PC-3 (cell line): ENCODE measurements around the gene ARHGAP11A. TPM values are rescaled to one million over a fixed set of nuclear protein-coding genes. Genes with fewer than 3 reads are reported as not detected.

Experiments
- ATAC-seq: fragments of 200-7000 bp; cut with Tn5 transposase; 2 replicates; pipeline ENCODE4 v1.9.1; 2020; ENCODE audit warnings: mild to moderate bottlenecking, moderate library complexity
- BruUV-seq: library from RNA; stranded (reverse); fragments of 400-500 nt; replicated peaks from 2 replicates; lab custom pipeline; 2021; lab: Mats Ljungman, UMichigan
- CTCF ChIA-PET: fragments of 300-600 bp; sonication (Branson Sonifier 250); formaldehyde crosslinking; loops from one replicate; lab custom pipeline; 2022; ENCODE audit warnings: antibody characterized with exemption; lab: Charles Lee
- POLR2A ChIA-PET: fragments of 300-600 bp; sonication (Branson Sonifier 250); formaldehyde crosslinking; loops from one replicate; lab custom pipeline; 2022; ENCODE audit warnings: antibody characterized with exemption; ENCODE audit not compliant: unreplicated experiment; lab: Charles Lee
- DNase-seq: peaks from one replicate; pipeline ENCODE4 v3.0.0-alpha.2; 2015
- H2AFZ ChIP-seq: fragments of 300-600 bp; sonication (generic); 2 replicates; pipeline ENCODE4 v1.6.0; 2016; ENCODE audit warnings: antibody characterized with exemption, low read length
- H3F3A ChIP-seq: fragments of 300-600 bp; sonication (generic); one replicate; pipeline ENCODE4 v1.6.0; 2017; ENCODE audit warnings: antibody characterized with exemption, low read length, control low read depth, mild to moderate bottlenecking; ENCODE audit not compliant: unreplicated experiment
- H3K27ac ChIP-seq: fragments of 300-600 bp; sonication (generic); 2 replicates; pipeline ENCODE4 v1.5.1; 2016; ENCODE audit warnings: mild to moderate bottlenecking, low read length
- H3K27me3 ChIP-seq: fragments of 300-600 bp; sonication (generic); 2 replicates; pipeline ENCODE4 v1.6.1; 2016; ENCODE audit warnings: low read length, mixed read lengths
- H3K36me3 ChIP-seq: fragments of 300-600 bp; sonication (generic); 2 replicates; pipeline ENCODE4 v1.6.1; 2016; ENCODE audit warnings: low read depth, mixed run types, low read length, mixed read lengths
- H3K4me1 ChIP-seq: fragments of 300-600 bp; sonication (generic); 2 replicates; pipeline ENCODE4 v1.5.1; 2016; ENCODE audit warnings: low read length; ENCODE audit not compliant: insufficient read depth
- H3K4me2 ChIP-seq: fragments of 300-600 bp; sonication (generic); 2 replicates; pipeline ENCODE4 v1.6.0; 2016; ENCODE audit warnings: low read length
- H3K4me3 ChIP-seq: fragments of 300-600 bp; sonication (generic); 2 replicates; pipeline ENCODE4 v1.5.1; 2016; ENCODE audit warnings: mild to moderate bottlenecking, low read length, mixed read lengths
- H3K79me2 ChIP-seq: fragments of 300-600 bp; sonication (generic); 2 replicates; pipeline ENCODE4 v1.6.1; 2017; ENCODE audit warnings: low read length, mixed read lengths
- H3K9ac ChIP-seq: fragments of 300-600 bp; sonication (generic); 2 replicates; pipeline ENCODE4 v1.6.0; 2016; ENCODE audit warnings: mild to moderate bottlenecking, low read length
- H3K9me2 ChIP-seq: fragments of 300-600 bp; sonication (generic); replicated peaks from 2 replicates; pipeline ENCODE4 v1.6.1; 2016; ENCODE audit warnings: mixed run types, low read length, mixed read lengths
- H3K9me3 ChIP-seq: fragments of 300-600 bp; sonication (generic); 2 replicates; pipeline ENCODE4 v1.6.1; 2016; ENCODE audit warnings: low read length, mixed read lengths
- H4K20me1 ChIP-seq: fragments of 300-600 bp; sonication (generic); 2 replicates; pipeline ENCODE4 v1.6.1; 2016; ENCODE audit warnings: low read length, mixed read lengths
- CTCF ChIP-seq: fragments of 300-600 bp; sonication (generic); conservative IDR thresholded peaks from 2 replicates; pipeline ENCODE4 v1.5.1; 2017; ENCODE audit warnings: antibody characterized with exemption, low read depth, mild to moderate bottlenecking, low read length
- EZH2 ChIP-seq: fragments of 300-600 bp; sonication (generic); IDR thresholded peaks from one replicate; pipeline ENCODE4 v1.6.1; 2017; ENCODE audit warnings: antibody characterized with exemption, mild to moderate bottlenecking, low read length; ENCODE audit not compliant: unreplicated experiment
- EZH2phosphoT487 ChIP-seq: fragments of 300-600 bp; sonication (generic); IDR thresholded peaks from 2 replicates; pipeline ENCODE4 v1.6.1; 2018; ENCODE audit warnings: mild to moderate bottlenecking, antibody characterized with exemption, low read length, borderline replicate concordance
- intact Hi-C: fragments of 100-400 bp; cut with micrococcal nuclease; formaldehyde crosslinking; loops from 2 replicates; pipeline ENCODE4 v1.9.0; 2023
- total RNA-seq: library from RNA; depleted of rRNA; stranded (reverse); fragments of >200 nt; gene quantifications from 2 replicates; pipeline ENCODE4 v1.2.3, GENCODE V29; 2014

The ARHGAP11A gene
- total RNA-seq, 1 experiment from 2014 or later: 38.2 TPM

DNA sequence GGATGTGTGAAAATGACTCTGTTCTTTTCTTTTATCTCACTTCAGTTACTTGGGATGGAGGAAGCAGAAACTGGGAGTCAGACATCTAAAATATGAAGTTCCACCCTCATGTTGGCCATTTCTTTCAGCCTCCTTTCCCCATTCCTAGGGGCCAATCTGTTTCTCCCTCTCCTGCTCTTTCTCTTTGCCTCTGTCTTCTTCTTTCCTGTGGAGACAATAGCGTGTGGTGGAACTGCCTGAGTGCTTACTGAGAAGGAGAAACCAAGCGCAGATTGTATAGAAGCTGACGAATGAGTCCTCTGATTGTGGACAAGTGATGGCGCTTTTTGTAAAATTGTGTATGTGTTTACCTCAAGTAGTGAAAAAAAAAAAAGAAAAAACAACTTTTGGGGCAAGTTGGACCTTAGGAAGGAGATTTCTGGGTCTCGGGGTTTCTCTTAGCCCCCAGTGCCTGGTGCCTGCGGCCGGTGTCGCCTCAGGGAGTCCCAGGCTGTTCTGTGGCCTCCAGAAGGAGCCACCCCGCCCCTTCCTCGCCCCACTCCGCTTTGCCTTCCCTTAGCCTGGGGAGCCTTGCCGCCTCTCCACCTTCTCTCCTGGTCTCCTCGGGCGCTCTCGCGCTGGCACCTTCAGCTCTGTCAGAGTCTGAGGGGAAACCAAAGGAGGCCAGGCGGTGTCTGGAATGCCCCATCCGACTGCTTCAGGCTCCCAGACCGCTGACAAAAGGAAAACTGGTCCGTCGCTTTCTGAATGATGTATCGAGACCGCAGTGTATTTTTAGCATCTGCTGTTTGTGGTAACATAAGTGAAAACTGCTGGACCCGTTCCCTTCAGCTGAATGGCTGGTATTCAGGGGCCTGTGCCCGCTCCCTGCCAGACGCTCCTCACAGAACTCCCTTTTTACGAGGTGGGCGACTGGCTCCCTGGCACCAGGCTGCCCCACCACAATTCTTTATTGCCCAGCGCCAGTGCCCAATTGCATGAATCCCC, 56.3 kb downstream of the ARHGAP11A start:
- ATAC-seq (no peak), DNase-seq (no peak)
- Histone ChIP-seq H3K79me2 (no peaks in the 10 kb centered on the region), H3K9me2 (no peaks in the 10 kb centered on the region), H4K20me1 (no peaks in the 10 kb centered on the region), H3K27me3 (no peaks in the 10 kb centered on the region), H2AFZ (no peak overlapping the region), H3K4me2 (no peak overlapping the region), H3K4me1 (peaks cover 11% of the 10 kb centered on the region), H3K36me3 (no peaks in the 10 kb centered on the region), H3K9ac (no peak overlapping the region), H3F3A (no peaks in the 10 kb centered on the region), H3K27ac (no peak overlapping the region), H3K9me3 (no peaks in the 10 kb centered on the region), H3K4me3 (no peak overlapping the region)
- ChIA-PET POLR2A (interaction anchor here (0.6 kb wide), 1 partner anchor 287 kb away, joined by 5 read pairs; no protein-coding TSS in a partner anchor), CTCF (no interaction called here)
- BruUV-seq: no TSS peak
- intact Hi-C loops: no loop called here
- TF ChIP-seq EZH2phosphoT487 (no peak), EZH2 (no peak), CTCF (no peak)

GRCh38 chr15:32674681-32675080, 59.4 kb downstream of the ARHGAP11A start:
- CTCF ChIA-PET: no interaction called here

More at GRCh38 chr15:32674681-32675080, 59.4 kb downstream of the ARHGAP11A start:
- no peak for ATAC-seq
- POLR2A ChIA-PET: no interaction called here
- no peak for DNase-seq
- Histone ChIP-seq H4K20me1 (no peaks in the 10 kb centered on the region), H3K27me3 (no peaks in the 10 kb centered on the region), H3K36me3 (no peaks in the 10 kb centered on the region), H3F3A (no peaks in the 10 kb centered on the region), H3K9me2 (no peaks in the 10 kb centered on the region), H3K79me2 (no peaks in the 10 kb centered on the region), H3K9ac (no peak overlapping the region), H2AFZ (no peak overlapping the region), H3K4me3 (no peak overlapping the region), H3K27ac (no peak overlapping the region), H3K4me2 (no peak overlapping the region), H3K9me3 (no peaks in the 10 kb centered on the region), H3K4me1 (peaks cover 18% of the 10 kb centered on the region)
- TF ChIP-seq EZH2phosphoT487 (no peak), CTCF (no peak), EZH2 (no peak)
- BruUV-seq: no TSS peak
- intact Hi-C loops: no loop called here
